Measurements from ENCODE around the gene SEMA4G.
A peak's percentile ranks its signal among the peaks of the same experiment; 100 is the strongest.

The SEMA4G gene

DNA sequence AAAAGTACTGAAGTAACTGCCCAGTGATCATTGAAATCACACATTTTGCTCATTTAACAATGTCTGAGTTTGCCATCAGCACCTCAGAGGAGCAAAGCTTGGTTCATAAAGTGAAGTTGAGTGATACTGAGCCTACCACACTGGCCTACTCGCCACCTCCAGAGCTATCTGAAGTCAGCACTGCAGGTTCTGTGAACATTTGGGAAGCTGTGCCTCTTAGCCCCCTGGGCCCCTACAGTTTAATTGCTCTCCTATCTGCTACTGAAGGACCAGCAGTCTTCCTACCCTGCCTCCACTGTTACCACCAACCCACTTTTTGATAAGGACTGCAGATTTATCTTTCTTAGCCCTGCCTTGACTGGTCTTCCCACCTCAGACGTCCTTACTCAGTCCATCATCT is 2.0 kb upstream of the SEMA4G start:
- peaks cover 3% of the 10 kb centered on the region for H3K36me3 ChIP-seq (replicated peaks; ENCODE audit: low read depth, low read length)
- H3K4me3 ChIP-seq (ENCODE audit: low read length), result no peak overlapping the region
- no peak overlapping the region for H3K4me2 ChIP-seq (ENCODE audit: low read length)
- H3K9ac ChIP-seq (ENCODE audit: low read length), result no peak overlapping the region
- H3K79me2 ChIP-seq (ENCODE audit: low read length), result no peaks in the 10 kb centered on the region
- TF ChIP-seq EZH2phosphoT487 (IDR thresholded peaks at IDR 0.05; ENCODE audit: low read depth), result no peak
- TF ChIP-seq, protein P1, sequence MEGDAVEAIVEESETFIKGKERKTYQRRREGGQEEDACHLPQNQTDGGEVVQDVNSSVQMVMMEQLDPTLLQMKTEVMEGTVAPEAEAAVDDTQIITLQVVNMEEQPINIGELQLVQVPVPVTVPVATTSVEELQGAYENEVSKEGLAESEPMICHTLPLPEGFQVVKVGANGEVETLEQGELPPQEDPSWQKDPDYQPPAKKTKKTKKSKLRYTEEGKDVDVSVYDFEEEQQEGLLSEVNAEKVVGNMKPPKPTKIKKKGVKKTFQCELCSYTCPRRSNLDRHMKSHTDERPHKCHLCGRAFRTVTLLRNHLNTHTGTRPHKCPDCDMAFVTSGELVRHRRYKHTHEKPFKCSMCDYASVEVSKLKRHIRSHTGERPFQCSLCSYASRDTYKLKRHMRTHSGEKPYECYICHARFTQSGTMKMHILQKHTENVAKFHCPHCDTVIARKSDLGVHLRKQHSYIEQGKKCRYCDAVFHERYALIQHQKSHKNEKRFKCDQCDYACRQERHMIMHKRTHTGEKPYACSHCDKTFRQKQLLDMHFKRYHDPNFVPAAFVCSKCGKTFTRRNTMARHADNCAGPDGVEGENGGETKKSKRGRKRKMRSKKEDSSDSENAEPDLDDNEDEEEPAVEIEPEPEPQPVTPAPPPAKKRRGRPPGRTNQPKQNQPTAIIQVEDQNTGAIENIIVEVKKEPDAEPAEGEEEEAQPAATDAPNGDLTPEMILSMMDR (IDR thresholded peaks at IDR 0.05; ENCODE audit: low read depth, low read length), result no peak
- H3K27ac ChIP-seq (ENCODE audit: low read length), result no peak overlapping the region
- no peaks in the 10 kb centered on the region for H4K20me1 ChIP-seq (ENCODE audit: insufficient read depth, low read length)
- H3K27me3 ChIP-seq (ENCODE audit: low read depth, low read length), result no peaks in the 10 kb centered on the region
- no peak overlapping the region for H2AFZ ChIP-seq (ENCODE audit: low read depth, low read length)
- H3K9me3 ChIP-seq (ENCODE audit: insufficient read depth, low read length), result no peaks in the 10 kb centered on the region
- peaks cover 7% of the 10 kb centered on the region; the same call in 1 of the 2 replicates for H3K4me1 ChIP-seq (ENCODE audit: low read length)

DNA sequence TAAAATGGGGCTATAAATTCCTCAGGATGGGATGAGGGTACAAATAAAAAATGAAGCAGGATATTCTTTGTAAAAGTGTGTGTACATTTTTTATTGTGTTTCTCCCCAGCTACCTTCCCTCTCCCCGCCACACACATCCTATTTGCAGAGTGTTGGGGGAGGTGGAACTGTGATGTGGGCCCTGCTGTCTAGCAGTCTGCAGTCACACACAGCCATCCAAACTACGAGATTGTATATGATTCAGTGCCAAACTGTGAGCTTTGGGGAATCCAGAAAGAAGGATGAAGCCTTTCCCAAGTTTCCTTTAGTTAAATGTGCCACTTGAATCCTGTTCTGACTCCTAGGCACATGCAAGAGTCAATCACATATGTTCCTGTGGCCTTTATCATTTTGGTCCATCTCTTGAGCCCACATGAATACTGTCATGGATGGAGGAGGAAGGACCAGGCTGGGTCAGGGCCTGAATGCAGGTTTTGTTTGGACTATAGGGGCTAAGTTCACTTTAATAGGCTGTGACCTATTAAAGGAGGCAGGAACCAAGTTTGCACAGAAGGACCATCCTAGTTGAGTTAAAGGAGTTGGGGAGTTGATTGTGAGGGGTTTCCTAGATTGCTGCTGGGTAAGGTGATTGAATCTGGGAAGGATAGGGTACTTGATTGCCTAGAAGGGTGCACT is 1.1 kb upstream of the SEMA4G start:
- no peaks in the 10 kb centered on the region for H3K9me3 ChIP-seq (ENCODE audit: insufficient read depth, low read length)
- no peak overlapping the region for H3K9ac ChIP-seq (ENCODE audit: low read length)
- H3K4me3 ChIP-seq (ENCODE audit: low read length), result peak overlapping the region; percentile 85
- no peaks in the 10 kb centered on the region for H3K27me3 ChIP-seq (ENCODE audit: low read depth, low read length)
- peak overlapping the region; percentile 79 for H3K4me2 ChIP-seq (ENCODE audit: low read length)
- peaks cover 7% of the 10 kb centered on the region; the same call in 1 of the 2 replicates for H3K4me1 ChIP-seq (ENCODE audit: low read length)
- H2AFZ ChIP-seq (ENCODE audit: low read depth, low read length), result no peak overlapping the region
- peaks cover 3% of the 10 kb centered on the region for H3K36me3 ChIP-seq (replicated peaks; ENCODE audit: low read depth, low read length)
- H3K27ac ChIP-seq (ENCODE audit: low read length), result no peak overlapping the region
- TF ChIP-seq, protein P1 (IDR thresholded peaks at IDR 0.05; ENCODE audit: low read depth, low read length), result no peak
- TF ChIP-seq EZH2phosphoT487 (IDR thresholded peaks at IDR 0.05; ENCODE audit: low read depth), result no peak
- no peaks in the 10 kb centered on the region for H4K20me1 ChIP-seq (ENCODE audit: insufficient read depth, low read length)
- H3K79me2 ChIP-seq (ENCODE audit: low read length), result no peaks in the 10 kb centered on the region

DNA sequence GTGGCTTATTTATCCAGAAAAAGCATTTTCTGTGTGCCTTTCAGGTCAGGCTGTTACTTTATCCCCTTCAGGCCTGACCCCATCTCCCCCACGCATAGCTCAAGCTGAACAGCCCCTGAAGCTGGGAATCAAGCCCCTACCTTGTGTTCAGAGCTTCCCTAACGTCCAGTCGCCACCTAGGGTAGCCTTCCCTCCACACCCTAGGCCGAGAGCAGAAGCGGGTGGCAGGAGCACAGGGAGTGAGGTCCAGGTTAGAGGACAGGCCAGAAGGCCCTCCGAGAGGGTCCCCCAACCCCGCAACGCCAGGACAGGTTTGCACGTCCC is 479 bp upstream of the SEMA4G start:
- TF ChIP-seq, protein P1 (IDR thresholded peaks at IDR 0.05; ENCODE audit: low read depth, low read length), result no peak
- no peak for TF ChIP-seq EZH2phosphoT487 (IDR thresholded peaks at IDR 0.05; ENCODE audit: low read depth)
- no peaks in the 10 kb centered on the region for H3K36me3 ChIP-seq (replicated peaks; ENCODE audit: low read depth, low read length)
- peak overlapping the region; percentile 85 for H3K4me3 ChIP-seq (ENCODE audit: low read length)
- peak overlapping the region; percentile 79 for H3K4me2 ChIP-seq (ENCODE audit: low read length)
- no peaks in the 10 kb centered on the region for H3K79me2 ChIP-seq (ENCODE audit: low read length)
- H3K27ac ChIP-seq (ENCODE audit: low read length), result no peak overlapping the region
- no peaks in the 10 kb centered on the region for H3K9me3 ChIP-seq (ENCODE audit: insufficient read depth, low read length)
- peak overlapping the region; percentile 89; the same call in 1 of the 2 replicates for H2AFZ ChIP-seq (ENCODE audit: low read depth, low read length)
- no peaks in the 10 kb centered on the region for H3K27me3 ChIP-seq (ENCODE audit: low read depth, low read length)
- H3K4me1 ChIP-seq (ENCODE audit: low read length), result peaks cover 7% of the 10 kb centered on the region; the same call in 1 of the 2 replicates
- no peaks in the 10 kb centered on the region for H4K20me1 ChIP-seq (ENCODE audit: insufficient read depth, low read length)
- H3K9ac ChIP-seq (ENCODE audit: low read length), result peak overlapping the region; percentile 64; the same call in 1 of the 2 replicates

DNA sequence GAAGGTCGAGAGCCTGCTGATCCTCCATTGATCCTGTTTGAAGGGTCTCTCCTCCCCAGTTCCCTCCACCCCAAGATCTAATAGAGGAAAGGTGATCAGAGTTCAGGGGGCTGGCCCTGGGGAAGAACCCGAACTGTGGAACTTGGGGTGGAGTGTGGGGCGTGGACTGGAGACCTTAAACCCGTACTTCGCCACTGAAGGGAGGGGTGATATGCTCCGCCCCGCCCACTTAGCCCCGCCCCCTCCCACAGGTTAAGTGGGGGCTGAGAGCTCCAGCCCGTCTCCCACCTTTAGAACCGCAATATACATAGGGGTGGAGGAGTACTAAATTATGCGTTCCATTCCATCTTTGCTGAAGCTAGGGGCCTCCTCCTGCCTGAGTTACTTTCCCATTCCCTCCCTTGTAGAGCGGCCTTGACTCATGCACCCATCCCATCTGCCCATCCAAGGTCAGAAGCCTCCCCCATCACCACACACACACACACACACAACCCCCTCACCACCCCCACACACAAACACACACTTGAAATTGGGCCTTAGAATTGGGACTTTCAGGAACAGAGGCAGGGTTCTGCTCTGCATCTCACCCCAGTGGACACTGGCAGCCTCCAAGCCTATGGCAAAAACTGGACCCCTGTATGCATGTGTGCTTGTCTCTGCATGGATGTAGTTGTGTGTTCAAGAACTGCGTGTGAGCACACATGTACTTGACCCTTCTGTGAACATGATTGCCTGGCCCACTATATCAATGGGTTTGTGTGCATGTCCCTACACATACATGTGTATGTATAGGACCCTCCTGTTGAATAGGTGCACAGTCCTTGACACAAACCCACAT is 991 bp downstream of the SEMA4G start:
- H3K79me2 ChIP-seq (ENCODE audit: low read length), result no peaks in the 10 kb centered on the region
- no peak overlapping the region for H3K27ac ChIP-seq (ENCODE audit: low read length)
- peak overlapping the region; percentile 85 for H3K4me3 ChIP-seq (ENCODE audit: low read length)
- peak overlapping the region; percentile 51; the same call in 1 of the 2 replicates for H3K9ac ChIP-seq (ENCODE audit: low read length)
- H2AFZ ChIP-seq (ENCODE audit: low read depth, low read length), result no peak overlapping the region
- H3K4me2 ChIP-seq (ENCODE audit: low read length), result peak overlapping the region; percentile 79
- no peak for TF ChIP-seq EZH2phosphoT487 (IDR thresholded peaks at IDR 0.05; ENCODE audit: low read depth)
- TF ChIP-seq, protein P1 (IDR thresholded peaks at IDR 0.05; ENCODE audit: low read depth, low read length), result no peak
- H3K27me3 ChIP-seq (ENCODE audit: low read depth, low read length), result no peaks in the 10 kb centered on the region
- peaks cover 7% of the 10 kb centered on the region; the same call in 1 of the 2 replicates for H3K4me1 ChIP-seq (ENCODE audit: low read length)
- H3K9me3 ChIP-seq (ENCODE audit: insufficient read depth, low read length), result no peaks in the 10 kb centered on the region
- no peaks in the 10 kb centered on the region for H4K20me1 ChIP-seq (ENCODE audit: insufficient read depth, low read length)
- no peaks in the 10 kb centered on the region for H3K36me3 ChIP-seq (replicated peaks; ENCODE audit: low read depth, low read length)

All from OCI-LY3 (cell line).